IMR-90 (cell line): Measurements from ENCODE around the gene COL25A1. TPM values are rescaled to one million over a fixed set of nuclear protein-coding genes. Genes with fewer than 3 reads are reported as not detected.

Source experiments
- ATAC-seq: fragments of 200-7000 bp; cut with Tn5 transposase; 2 replicates; pipeline ENCODE4 v1.9.1; 2020; ENCODE audit warnings: low read depth, mild to moderate bottlenecking, moderate library complexity
- BruUV-seq: library from RNA; stranded (reverse); fragments of 400-500 nt; replicated peaks from 2 replicates; lab custom pipeline; 2021; lab: Mats Ljungman, UMichigan
- CTCF ChIA-PET: fragments of 300-600 bp; formaldehyde crosslinking; extraction: SDS; loops from one replicate; lab custom pipeline; 2021; ENCODE audit warnings: antibody characterized with exemption; lab: Yijun Ruan, JAX
- POLR2A ChIA-PET: fragments of 300-600 bp; sonication (Branson Sonifier 250); formaldehyde crosslinking; loops from one replicate; lab custom pipeline; 2022; ENCODE audit warnings: antibody characterized with exemption; ENCODE audit not compliant: unreplicated experiment; lab: Charles Lee
- DNase-seq: peaks from one replicate; pipeline ENCODE4 v3.0.0; 2013
- H2AFZ ChIP-seq: replicated peaks from 2 replicates; pipeline ENCODE3; 2013; ENCODE audit warnings: low read length, mild to moderate bottlenecking; ENCODE audit not compliant: poor library complexity
- H2AK5ac ChIP-seq: 2 replicates; pipeline ENCODE4 v1.6.1; 2013; ENCODE audit warnings: low read depth, low read length, inconsistent platforms
- H2AK9ac ChIP-seq: replicated peaks from 2 replicates; pipeline ENCODE3; 2013; ENCODE audit warnings: mild to moderate bottlenecking, low read depth, low read length, moderate library complexity; ENCODE audit not compliant: poor library complexity
- H2BK120ac ChIP-seq: 2 replicates; pipeline ENCODE4 v1.6.1; 2013; ENCODE audit warnings: low read depth, low read length, inconsistent platforms
- H2BK15ac ChIP-seq: 3 replicates; pipeline ENCODE4 v1.6.1; 2013; ENCODE audit warnings: low read depth, low read length, inconsistent platforms
- H2BK20ac ChIP-seq: 2 replicates; pipeline ENCODE4 v1.6.1; 2013; ENCODE audit warnings: low read depth, mild to moderate bottlenecking, inconsistent platforms, low read length, moderate library complexity
- H2BK5ac ChIP-seq: 2 replicates; pipeline ENCODE4 v1.6.1; 2013; ENCODE audit warnings: mild to moderate bottlenecking, low read depth, low read length, inconsistent platforms; ENCODE audit not compliant: poor library complexity, severe bottlenecking
- H3K14ac ChIP-seq: replicated peaks from 2 replicates; pipeline ENCODE4 v1.6.1; 2013; ENCODE audit warnings: low read depth, low read length, inconsistent platforms
- H3K18ac ChIP-seq: 2 replicates; pipeline ENCODE4 v1.6.1; 2013; ENCODE audit warnings: low read depth, low read length, control low read depth
- H3K23ac ChIP-seq: 2 replicates; pipeline ENCODE4 v1.6.1; 2013; ENCODE audit warnings: low read depth, low read length, inconsistent platforms
- H3K27ac ChIP-seq: 2 replicates; pipeline ENCODE4 v1.5.1; 2013; ENCODE audit warnings: mild to moderate bottlenecking, control low read depth, low read length; ENCODE audit not compliant: insufficient read depth
- H3K27me3 ChIP-seq: 2 replicates; pipeline ENCODE4 v1.6.1; 2013; ENCODE audit warnings: low read length; ENCODE audit not compliant: control insufficient read depth, insufficient read depth
- H3K36me3 ChIP-seq: 2 replicates; pipeline ENCODE4 v1.6.1; 2013; ENCODE audit warnings: low read length, mixed read lengths; ENCODE audit not compliant: control insufficient read depth, insufficient read depth
- H3K4ac ChIP-seq: 2 replicates; pipeline ENCODE4 v1.6.1; 2013; ENCODE audit warnings: low read depth, low read length, inconsistent platforms
- H3K4me1 ChIP-seq: 2 replicates; pipeline ENCODE4 v1.6.1; 2013; ENCODE audit warnings: low read length, mixed read lengths; ENCODE audit not compliant: control insufficient read depth, insufficient read depth
- H3K4me2 ChIP-seq: 2 replicates; pipeline ENCODE4 v1.6.1; 2013; ENCODE audit warnings: low read depth, mild to moderate bottlenecking, control low read depth, low read length, moderate library complexity
- H3K4me3 ChIP-seq: 2 replicates; pipeline ENCODE4 v1.5.1; 2013; ENCODE audit warnings: low read depth, mild to moderate bottlenecking, control low read depth, low read length, moderate library complexity; ENCODE audit not compliant: insufficient read depth
- H3K56ac ChIP-seq: 2 replicates; pipeline ENCODE4 v1.6.1; 2013; ENCODE audit warnings: low read length, inconsistent platforms; ENCODE audit not compliant: insufficient read depth; ENCODE audit errors: extremely low read depth
- H3K79me1 ChIP-seq, 2 experiments: 2 replicates each; pipeline ENCODE4 v1.6.1; 2013; ENCODE audit warnings: low read length in 2 of 2, inconsistent platforms in 1 of 2, low read depth in 1 of 2
- H3K9ac ChIP-seq: 2 replicates; pipeline ENCODE4 v1.6.1; 2013; ENCODE audit warnings: low read depth, low read length, control low read depth
- H3K9me1 ChIP-seq: 2 replicates; pipeline ENCODE4 v1.6.1; 2013; ENCODE audit warnings: low read length, inconsistent platforms; ENCODE audit not compliant: insufficient read depth
- H3K9me3 ChIP-seq: 2 replicates; pipeline ENCODE4 v1.6.1; 2013; ENCODE audit warnings: low read length; ENCODE audit not compliant: control insufficient read depth, insufficient read depth
- H4K20me1 ChIP-seq: 2 replicates; pipeline ENCODE4 v1.6.1; 2013; ENCODE audit warnings: low read length, inconsistent platforms; ENCODE audit not compliant: insufficient read depth
- H4K5ac ChIP-seq: 2 replicates; pipeline ENCODE4 v1.6.1; 2013; ENCODE audit warnings: mild to moderate bottlenecking, low read depth, low read length, control low read depth
- H4K8ac ChIP-seq, 2 experiments: 2 replicates each; pipeline ENCODE4 v1.6.1; 2013; ENCODE audit warnings: low read depth in 2 of 2, low read length in 2 of 2, control low read depth in 1 of 2, inconsistent platforms in 1 of 2
- H4K91ac ChIP-seq: 2 replicates; pipeline ENCODE4 v1.6.1; 2013; ENCODE audit warnings: low read depth, low read length, inconsistent platforms; ENCODE audit not compliant: insufficient read depth
- BHLHE40 ChIP-seq: fragments of 150-350 bp; IDR thresholded peaks from 2 replicates; pipeline ENCODE4 v1.6.1; 2016; ENCODE audit warnings: mild to moderate bottlenecking, low read depth, low read length
- CEBPB ChIP-seq: IDR thresholded peaks from 2 replicates; pipeline ENCODE4 v1.6.1; 2012; ENCODE audit warnings: low read depth, low read length, improper control_type of control experiment
- CHD1 ChIP-seq: IDR thresholded peaks from 2 replicates; pipeline ENCODE4 v1.6.1; 2012; ENCODE audit warnings: low read depth, low read length, improper control_type of control experiment
- FOS ChIP-seq: fragments of 150-350 bp; IDR thresholded peaks from 2 replicates; pipeline ENCODE4 v1.6.1; 2016; ENCODE audit warnings: low read depth, low read length
- MAFK ChIP-seq: IDR thresholded peaks from 2 replicates; pipeline ENCODE4 v1.6.1; 2012; ENCODE audit warnings: low read depth, low read length, improper control_type of control experiment
- MAZ ChIP-seq: IDR thresholded peaks from 2 replicates; pipeline ENCODE4 v1.6.1; 2012; ENCODE audit warnings: low read depth, mild to moderate bottlenecking, low read length, improper control_type of control experiment, moderate library complexity, borderline replicate concordance
- MXI1 ChIP-seq: IDR thresholded peaks from 2 replicates; pipeline ENCODE4 v1.6.1; 2012; ENCODE audit warnings: low read depth, mild to moderate bottlenecking, low read length, moderate library complexity, borderline replicate concordance
- NFE2L2 ChIP-seq: fragments of 150-350 bp; IDR thresholded peaks from 2 replicates; pipeline ENCODE4 v1.6.1; 2016; ENCODE audit warnings: low read depth, mild to moderate bottlenecking, low read length
- POLR2A ChIP-seq: IDR thresholded peaks from 2 replicates; pipeline ENCODE4 v1.6.1; 2012; ENCODE audit warnings: mild to moderate bottlenecking, low read depth, low read length
- RAD21 ChIP-seq: IDR thresholded peaks from 2 replicates; pipeline ENCODE4 v1.6.1; 2012; ENCODE audit warnings: low read length, improper control_type of control experiment
- RCOR1 ChIP-seq: IDR thresholded peaks from 2 replicates; pipeline ENCODE4 v1.6.1; 2012; ENCODE audit warnings: mild to moderate bottlenecking, low read length, improper control_type of control experiment; ENCODE audit not compliant: insufficient replicate concordance
- RFX5 ChIP-seq: IDR thresholded peaks from 2 replicates; pipeline ENCODE4 v1.8.0; 2012; ENCODE audit warnings: low read depth, mild to moderate bottlenecking, low read length, moderate library complexity
- SMC3 ChIP-seq: fragments of 150-350 bp; IDR thresholded peaks from 2 replicates; pipeline ENCODE4 v1.6.1; 2016; ENCODE audit warnings: low read depth, mild to moderate bottlenecking, antibody characterized with exemption, low read length, moderate library complexity
- dilution Hi-C: fragments of 300-500 bp; cut with HindIII; formaldehyde crosslinking; loops from one replicate; pipeline ENCODE4 v1.14.3; 2018; ENCODE audit warnings: low sequenced_read_pairs; ENCODE audit not compliant: unreplicated experiment
- in situ Hi-C: fragments of 300-500 bp; cut with MboI; formaldehyde crosslinking; loops from 3 replicates; pipeline ENCODE4 v1.14.3; 2019; ENCODE audit warnings: low sequenced_read_pairs, inconsistent platforms, mixed read lengths
- intact Hi-C: fragments of 100-400 bp; cut with micrococcal nuclease; formaldehyde crosslinking; loops from 2 replicates; pipeline ENCODE4 v1.10.0; 2022
- polyA plus RNA-seq, 3 experiments: library from polyadenylated mRNA; depleted of rRNA; stranded (reverse); fragments of >200 nt; gene quantifications; 2 replicates each; pipeline ENCODE4 v1.2.3, GENCODE V29; 2012; ENCODE audit warnings: low replicate concordance in 1 of 3
- total RNA-seq: library from RNA; depleted of rRNA; stranded (reverse); fragments of >200 nt; gene quantifications from 2 replicates; pipeline ENCODE4 v1.2.3, GENCODE V29; 2012
- TF ChIP-seq, protein P1 (sequence below): conservative IDR thresholded peaks from 2 replicates; pipeline ENCODE4 v1.5.1; 2012; ENCODE audit warnings: mild to moderate bottlenecking, low read depth, low read length, improper control_type of control experiment
- TF ChIP-seq, protein P2 (sequence below): fragments of 150-350 bp; IDR thresholded peaks from 2 replicates; pipeline ENCODE4 v1.6.1; 2017; ENCODE audit warnings: mild to moderate bottlenecking, antibody characterized with exemption, low read length, low read depth
- TF ChIP-seq, protein P3 (sequence below): fragments of 150-350 bp; IDR thresholded peaks from 2 replicates; pipeline ENCODE4 v1.6.1; 2016; ENCODE audit warnings: low read depth, mild to moderate bottlenecking, low read length, moderate library complexity, borderline replicate concordance

Gene COL25A1
- total and polyA plus RNA-seq, 2 of the 4 experiments (the other 2 are of a cell fraction) = under 0.01 to 0.05 TPM

DNA sequence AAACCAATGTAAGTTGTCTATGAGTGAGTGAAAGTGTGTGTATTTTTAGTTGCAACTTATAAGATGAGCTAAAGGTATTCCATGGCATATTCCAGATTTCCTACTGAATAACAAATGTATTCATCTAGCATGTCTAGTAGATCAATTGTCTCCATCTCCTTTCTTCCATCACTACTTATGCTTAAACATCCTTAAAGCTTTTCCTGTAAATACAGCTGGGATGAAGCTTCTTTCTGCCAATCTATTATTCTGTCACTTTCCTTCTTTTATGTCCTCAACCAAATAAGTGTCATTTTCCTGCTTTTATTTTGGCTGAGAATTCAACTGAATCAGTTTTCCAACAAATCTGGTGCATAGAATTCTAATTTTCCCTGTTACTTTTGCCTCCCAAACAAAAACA is 136.3 kb downstream of the COL25A1 start:
- dilution Hi-C loops (no loop called here), intact Hi-C loops (no loop called here), in situ Hi-C loops (no loop called here)
- no peak overlapping the region for H3K23ac ChIP-seq
- no peak overlapping the region for H4K91ac ChIP-seq
- H4K20me1 ChIP-seq = no peaks in the 10 kb centered on the region
- no peaks in the 10 kb centered on the region for H3K9me3 ChIP-seq
- no peak for ATAC-seq
- no peak overlapping the region for H3K4me3 ChIP-seq
- H2BK15ac ChIP-seq = no peak overlapping the region
- ChIA-PET CTCF (interaction anchor here (0.9 kb wide), 1 partner anchor 8 kb away, joined by 3 read pairs; no protein-coding TSS in a partner anchor), POLR2A (no interaction called here)
- H3K79me1 ChIP-seq = no peaks in the 10 kb centered on the region
- no peak overlapping the region for H3K18ac ChIP-seq
- no peak overlapping the region for H4K8ac ChIP-seq
- DNase-seq = no peak
- no TSS peak for BruUV-seq
- no peaks in the 10 kb centered on the region for H3K4me1 ChIP-seq
- no peak overlapping the region for H2AK9ac ChIP-seq
- H3K4ac ChIP-seq = no peak overlapping the region
- no peak overlapping the region for H3K14ac ChIP-seq
- H2AK5ac ChIP-seq = no peak overlapping the region
- H3K27me3 ChIP-seq = no peaks in the 10 kb centered on the region
- no peak overlapping the region for H2BK120ac ChIP-seq
- H2AFZ ChIP-seq = no peak overlapping the region
- H3K9me1 ChIP-seq = no peaks in the 10 kb centered on the region
- H4K5ac ChIP-seq = no peak overlapping the region
- no peak overlapping the region for H3K27ac ChIP-seq
- H3K9ac ChIP-seq = no peak overlapping the region
- no peak for TF ChIP-seq MXI1
- no peak for TF ChIP-seq MAZ
- TF ChIP-seq, protein P1, sequence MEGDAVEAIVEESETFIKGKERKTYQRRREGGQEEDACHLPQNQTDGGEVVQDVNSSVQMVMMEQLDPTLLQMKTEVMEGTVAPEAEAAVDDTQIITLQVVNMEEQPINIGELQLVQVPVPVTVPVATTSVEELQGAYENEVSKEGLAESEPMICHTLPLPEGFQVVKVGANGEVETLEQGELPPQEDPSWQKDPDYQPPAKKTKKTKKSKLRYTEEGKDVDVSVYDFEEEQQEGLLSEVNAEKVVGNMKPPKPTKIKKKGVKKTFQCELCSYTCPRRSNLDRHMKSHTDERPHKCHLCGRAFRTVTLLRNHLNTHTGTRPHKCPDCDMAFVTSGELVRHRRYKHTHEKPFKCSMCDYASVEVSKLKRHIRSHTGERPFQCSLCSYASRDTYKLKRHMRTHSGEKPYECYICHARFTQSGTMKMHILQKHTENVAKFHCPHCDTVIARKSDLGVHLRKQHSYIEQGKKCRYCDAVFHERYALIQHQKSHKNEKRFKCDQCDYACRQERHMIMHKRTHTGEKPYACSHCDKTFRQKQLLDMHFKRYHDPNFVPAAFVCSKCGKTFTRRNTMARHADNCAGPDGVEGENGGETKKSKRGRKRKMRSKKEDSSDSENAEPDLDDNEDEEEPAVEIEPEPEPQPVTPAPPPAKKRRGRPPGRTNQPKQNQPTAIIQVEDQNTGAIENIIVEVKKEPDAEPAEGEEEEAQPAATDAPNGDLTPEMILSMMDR = no peak
- TF ChIP-seq MAFK = no peak
- TF ChIP-seq, protein P2, sequence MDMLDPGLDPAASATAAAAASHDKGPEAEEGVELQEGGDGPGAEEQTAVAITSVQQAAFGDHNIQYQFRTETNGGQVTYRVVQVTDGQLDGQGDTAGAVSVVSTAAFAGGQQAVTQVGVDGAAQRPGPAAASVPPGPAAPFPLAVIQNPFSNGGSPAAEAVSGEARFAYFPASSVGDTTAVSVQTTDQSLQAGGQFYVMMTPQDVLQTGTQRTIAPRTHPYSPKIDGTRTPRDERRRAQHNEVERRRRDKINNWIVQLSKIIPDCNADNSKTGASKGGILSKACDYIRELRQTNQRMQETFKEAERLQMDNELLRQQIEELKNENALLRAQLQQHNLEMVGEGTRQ = no peak
- no peak for TF ChIP-seq FOS
- no peak for TF ChIP-seq NFE2L2
- TF ChIP-seq BHLHE40 = no peak
- no peak for TF ChIP-seq RFX5
- TF ChIP-seq, protein P3, sequence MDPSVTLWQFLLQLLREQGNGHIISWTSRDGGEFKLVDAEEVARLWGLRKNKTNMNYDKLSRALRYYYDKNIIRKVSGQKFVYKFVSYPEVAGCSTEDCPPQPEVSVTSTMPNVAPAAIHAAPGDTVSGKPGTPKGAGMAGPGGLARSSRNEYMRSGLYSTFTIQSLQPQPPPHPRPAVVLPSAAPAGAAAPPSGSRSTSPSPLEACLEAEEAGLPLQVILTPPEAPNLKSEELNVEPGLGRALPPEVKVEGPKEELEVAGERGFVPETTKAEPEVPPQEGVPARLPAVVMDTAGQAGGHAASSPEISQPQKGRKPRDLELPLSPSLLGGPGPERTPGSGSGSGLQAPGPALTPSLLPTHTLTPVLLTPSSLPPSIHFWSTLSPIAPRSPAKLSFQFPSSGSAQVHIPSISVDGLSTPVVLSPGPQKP = no peak
- TF ChIP-seq SMC3 = no peak
- no peak for TF ChIP-seq CHD1
- TF ChIP-seq RCOR1 = no peak
- no peak for TF ChIP-seq POLR2A
- TF ChIP-seq CEBPB = no peak
- TF ChIP-seq RAD21 = no peak
- H2BK5ac ChIP-seq = no peak overlapping the region
- no peak overlapping the region for H3K4me2 ChIP-seq
- H3K36me3 ChIP-seq = no peaks in the 10 kb centered on the region
- no peak overlapping the region for H3K56ac ChIP-seq
- H2BK20ac ChIP-seq = no peak overlapping the region
